Measurements from ENCODE around the gene DAB2. TPM values are rescaled to one million over a fixed set of nuclear protein-coding genes. Genes with fewer than 3 reads are reported as not detected.

Gene DAB2
- total and polyA plus RNA-seq, 7 donors = 4.1 to 37.1 (median 13.5) TPM

- no peak overlapping the region for H3K4me3 ChIP-seq
- no peaks in the 10 kb centered on the region for H3K9me3 ChIP-seq
- DNase-seq = no peak
- intact Hi-C loops (cut with DNase I) = no loop called here
- no peak for ATAC-seq
- TF ChIP-seq CTCF (IDR thresholded peaks at IDR 0.05) = no peak
- no peak overlapping the region for H3K27ac ChIP-seq
- no peaks in the 10 kb centered on the region for H3K36me3 ChIP-seq (ENCODE audit: insufficient read depth in 1 of 2, low read depth in 1 of 2)
- WGBS, 3 donors = 92 to 96% (median 95%) methylated on average over 2 of the region's 2 CpGs
- no peaks in the 10 kb centered on the region for H3K27me3 ChIP-seq (ENCODE audit: insufficient read depth in 3 of 3, low read length in 2 of 3)
- no peaks in the 10 kb centered on the region for H3K4me1 ChIP-seq
Observed at GRCh38 chr5:39443911-39444310, 19.1 kb upstream of the DAB2 start.

DNA sequence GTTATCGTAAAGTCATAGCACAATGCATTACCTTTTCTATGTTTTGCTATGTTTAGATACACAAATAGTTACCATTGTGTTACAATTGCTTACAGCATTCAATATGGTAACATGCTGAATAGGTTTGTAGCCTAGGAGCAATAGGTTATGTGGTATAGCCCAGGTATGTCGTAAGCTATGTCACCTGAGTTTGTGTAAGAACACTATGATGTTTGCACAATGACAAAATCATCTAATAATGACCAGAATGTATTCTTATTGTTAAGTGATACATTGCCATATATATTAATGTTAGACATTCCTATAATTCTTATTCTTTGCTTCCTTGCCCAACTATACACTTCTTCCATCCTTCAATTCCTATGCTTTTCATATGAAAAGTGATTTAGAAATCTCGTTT lies 18.2 kb upstream of the DAB2 start:
- H3K9me3 ChIP-seq = no peaks in the 10 kb centered on the region
- H3K27ac ChIP-seq = no peak overlapping the region
- no peaks in the 10 kb centered on the region for H3K36me3 ChIP-seq (ENCODE audit: insufficient read depth in 1 of 2, low read depth in 1 of 2)
- H3K27me3 ChIP-seq (ENCODE audit: insufficient read depth in 3 of 3, low read length in 2 of 3) = no peaks in the 10 kb centered on the region
- intact Hi-C loops (cut with DNase I) = no loop called here
- no peak for TF ChIP-seq CTCF (IDR thresholded peaks at IDR 0.05)
- no peak overlapping the region for H3K4me3 ChIP-seq
- ATAC-seq (no peak), DNase-seq (no peak)
- no peaks in the 10 kb centered on the region for H3K4me1 ChIP-seq
- 76 to 92% (median 77%) methylated on average over 3 of the region's 3 CpGs for WGBS, 3 donors

GRCh38 chr5:39441838-39442237 lies 17.1 kb upstream of the DAB2 start:
- no peak overlapping the region for H3K4me3 ChIP-seq
- DNase-seq (no peak), ATAC-seq (no peak)
- intact Hi-C loops (cut with DNase I) = no loop called here
- TF ChIP-seq CTCF (IDR thresholded peaks at IDR 0.05) = no peak
- no peaks in the 10 kb centered on the region for H3K27me3 ChIP-seq (ENCODE audit: insufficient read depth in 3 of 3, low read length in 2 of 3)
- H3K27ac ChIP-seq = no peak overlapping the region
- no peaks in the 10 kb centered on the region for H3K36me3 ChIP-seq (ENCODE audit: insufficient read depth in 1 of 2, low read depth in 1 of 2)
- H3K4me1 ChIP-seq = no peaks in the 10 kb centered on the region
- H3K9me3 ChIP-seq = no peaks in the 10 kb centered on the region
- 54 to 74% (median 66%) methylated on average over 2 of the region's 2 CpGs for WGBS, 3 donors

- no peak for TF ChIP-seq CTCF (IDR thresholded peaks at IDR 0.05)
- Histone ChIP-seq H3K27me3 (ENCODE audit: insufficient read depth in 3 of 3, low read length in 2 of 3) (no peaks in the 10 kb centered on the region), H3K4me3 (no peak overlapping the region), H3K9me3 (no peaks in the 10 kb centered on the region), H3K36me3 (ENCODE audit: insufficient read depth in 1 of 2, low read depth in 1 of 2) (no peaks in the 10 kb centered on the region), H3K4me1 (no peaks in the 10 kb centered on the region), H3K27ac (no peak overlapping the region)
- ATAC-seq (no peak), DNase-seq (no peak)
- intact Hi-C loops (cut with DNase I) = no loop called here
- 64 to 74% (median 70%) methylated on average over 2 of the region's 2 CpGs for WGBS, 3 donors
Observed at GRCh38 chr5:39440958-39441624, 16.3 kb upstream of the DAB2 start.

Data from psoas muscle (tissue), 8 donors.